Glutamatergic neuron (in vitro differentiated cells): ENCODE data around the gene LMX1B. TPM values are rescaled to one million over a fixed set of nuclear protein-coding genes. Genes with fewer than 3 reads are reported as not detected.

ENCODE experiments used
- DNase-seq: peaks from one replicate; pipeline ENCODE4 v3.0.0; 2022
- H3K27ac Mint-ChIP-seq: one replicate; pipeline ENCODE4 v1.8.0; 2020; ENCODE audit warnings: mild to moderate bottlenecking, mixed read lengths, inconsistent platforms; ENCODE audit not compliant: unreplicated experiment
- H3K27me3 Mint-ChIP-seq: one replicate; pipeline ENCODE4 v1.8.0; 2020; ENCODE audit warnings: mild to moderate bottlenecking, moderate library complexity, mixed read lengths, inconsistent platforms; ENCODE audit not compliant: unreplicated experiment
- H3K36me3 Mint-ChIP-seq: one replicate; pipeline ENCODE4 v1.8.0; 2020; ENCODE audit warnings: mild to moderate bottlenecking, mixed read lengths, inconsistent platforms; ENCODE audit not compliant: unreplicated experiment
- H3K4me1 Mint-ChIP-seq: one replicate; pipeline ENCODE4 v1.8.0; 2020; ENCODE audit warnings: mild to moderate bottlenecking, low read depth, mixed read lengths, inconsistent platforms; ENCODE audit not compliant: unreplicated experiment
- H3K4me3 Mint-ChIP-seq: one replicate; pipeline ENCODE4 v1.8.0; 2020; ENCODE audit warnings: mild to moderate bottlenecking, mixed read lengths, inconsistent platforms; ENCODE audit not compliant: unreplicated experiment
- H3K9me3 Mint-ChIP-seq: one replicate; pipeline ENCODE4 v1.8.0; 2020; ENCODE audit warnings: mild to moderate bottlenecking, moderate library complexity, mixed read lengths, inconsistent platforms; ENCODE audit not compliant: unreplicated experiment
- total RNA-seq: library from RNA; stranded (reverse); fragmentation: NEBNext Ultra II Directional; extraction: Animal tissue kit (Norgen Biotek cat#: 25700); gene quantifications from one replicate; pipeline ENCODE4 v1.2.1, GENCODE V29; 2021; ENCODE audit not compliant: unreplicated experiment
- TF ChIP-seq, protein P1 (sequence below): fragments of 200-600 bp; sonication (generic); IDR thresholded peaks from one replicate; pipeline ENCODE4 v1.5.0; 2021; ENCODE audit not compliant: partially characterized antibody, unreplicated experiment

The LMX1B gene
- total RNA-seq, 1 donor from 2014 or later = 0.27 TPM

DNA sequence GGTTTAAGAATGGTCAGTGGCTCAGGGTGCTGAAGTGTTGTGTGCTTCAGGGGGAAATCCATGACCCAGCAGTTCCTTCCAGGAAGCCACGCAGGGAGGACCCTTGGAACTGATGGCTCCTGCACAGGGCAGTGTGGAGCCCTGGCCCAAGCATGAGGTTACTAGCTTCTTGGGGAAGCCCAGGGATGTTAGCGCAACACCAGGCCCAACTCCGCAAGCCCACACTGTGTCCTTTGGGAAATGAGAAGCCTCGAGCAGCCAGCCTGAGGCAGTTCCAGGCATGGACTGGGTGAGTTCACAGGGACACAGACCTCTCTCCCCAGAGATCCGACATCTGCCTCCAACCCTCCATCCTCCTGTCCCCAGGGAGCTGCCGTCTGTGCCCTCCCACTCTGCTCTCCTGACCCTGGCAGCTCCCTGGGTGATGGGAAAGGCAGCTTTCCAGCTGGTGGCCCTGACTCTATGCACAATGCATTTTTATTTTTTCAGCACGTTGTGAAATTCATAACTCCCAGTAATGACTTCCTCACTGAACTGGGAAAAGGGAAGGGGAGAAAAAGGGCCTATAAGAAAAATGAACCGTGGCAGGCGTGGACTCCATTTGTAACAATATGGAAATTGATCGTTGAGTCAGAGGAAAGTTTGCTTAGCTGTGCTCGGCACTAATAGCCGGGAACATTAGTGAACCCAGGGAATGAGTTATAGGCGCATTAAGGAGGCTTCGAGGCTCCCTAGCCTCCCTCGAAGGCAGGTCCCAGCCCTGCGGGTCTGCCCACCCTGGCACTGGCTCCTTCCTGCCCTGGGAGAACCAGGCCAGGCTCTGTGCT lies 34.1 kb downstream of the LMX1B start:
- Mint-ChIP-seq H3K27ac (peak overlapping the region; percentile 17), H3K9me3 (peaks cover 4% of the 10 kb centered on the region), H3K27me3 (peaks cover 6% of the 10 kb centered on the region), H3K4me3 (peak overlapping the region; percentile 50), H3K36me3 (no peaks in the 10 kb centered on the region), H3K4me1 (peaks cover 24% of the 10 kb centered on the region)
- DNase-seq = no peak
- TF ChIP-seq, protein P1, sequence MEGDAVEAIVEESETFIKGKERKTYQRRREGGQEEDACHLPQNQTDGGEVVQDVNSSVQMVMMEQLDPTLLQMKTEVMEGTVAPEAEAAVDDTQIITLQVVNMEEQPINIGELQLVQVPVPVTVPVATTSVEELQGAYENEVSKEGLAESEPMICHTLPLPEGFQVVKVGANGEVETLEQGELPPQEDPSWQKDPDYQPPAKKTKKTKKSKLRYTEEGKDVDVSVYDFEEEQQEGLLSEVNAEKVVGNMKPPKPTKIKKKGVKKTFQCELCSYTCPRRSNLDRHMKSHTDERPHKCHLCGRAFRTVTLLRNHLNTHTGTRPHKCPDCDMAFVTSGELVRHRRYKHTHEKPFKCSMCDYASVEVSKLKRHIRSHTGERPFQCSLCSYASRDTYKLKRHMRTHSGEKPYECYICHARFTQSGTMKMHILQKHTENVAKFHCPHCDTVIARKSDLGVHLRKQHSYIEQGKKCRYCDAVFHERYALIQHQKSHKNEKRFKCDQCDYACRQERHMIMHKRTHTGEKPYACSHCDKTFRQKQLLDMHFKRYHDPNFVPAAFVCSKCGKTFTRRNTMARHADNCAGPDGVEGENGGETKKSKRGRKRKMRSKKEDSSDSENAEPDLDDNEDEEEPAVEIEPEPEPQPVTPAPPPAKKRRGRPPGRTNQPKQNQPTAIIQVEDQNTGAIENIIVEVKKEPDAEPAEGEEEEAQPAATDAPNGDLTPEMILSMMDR = no peak

DNA sequence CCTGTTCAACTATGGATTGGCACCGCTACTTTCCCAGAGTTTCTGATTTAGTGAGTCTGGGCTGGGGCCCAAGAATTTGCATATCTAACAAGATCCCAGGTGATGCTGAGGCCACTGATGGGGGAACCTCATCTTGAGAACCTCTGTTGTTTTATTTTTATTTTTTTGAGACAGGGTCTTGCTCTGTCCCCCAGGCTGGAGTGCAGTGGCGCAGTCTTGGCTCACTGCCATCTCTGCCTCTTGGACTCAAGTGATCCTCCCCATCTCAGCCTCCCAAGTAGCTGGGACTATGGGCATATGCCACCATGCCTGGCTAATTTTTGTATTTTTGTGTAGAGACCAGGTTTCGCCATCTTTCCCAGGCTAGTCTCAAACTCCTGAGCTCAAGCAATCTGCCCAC lies 35.7 kb downstream of the LMX1B start:
- peaks cover 4% of the 10 kb centered on the region for H3K9me3 Mint-ChIP-seq
- H3K27me3 Mint-ChIP-seq = peaks cover 6% of the 10 kb centered on the region

DNA sequence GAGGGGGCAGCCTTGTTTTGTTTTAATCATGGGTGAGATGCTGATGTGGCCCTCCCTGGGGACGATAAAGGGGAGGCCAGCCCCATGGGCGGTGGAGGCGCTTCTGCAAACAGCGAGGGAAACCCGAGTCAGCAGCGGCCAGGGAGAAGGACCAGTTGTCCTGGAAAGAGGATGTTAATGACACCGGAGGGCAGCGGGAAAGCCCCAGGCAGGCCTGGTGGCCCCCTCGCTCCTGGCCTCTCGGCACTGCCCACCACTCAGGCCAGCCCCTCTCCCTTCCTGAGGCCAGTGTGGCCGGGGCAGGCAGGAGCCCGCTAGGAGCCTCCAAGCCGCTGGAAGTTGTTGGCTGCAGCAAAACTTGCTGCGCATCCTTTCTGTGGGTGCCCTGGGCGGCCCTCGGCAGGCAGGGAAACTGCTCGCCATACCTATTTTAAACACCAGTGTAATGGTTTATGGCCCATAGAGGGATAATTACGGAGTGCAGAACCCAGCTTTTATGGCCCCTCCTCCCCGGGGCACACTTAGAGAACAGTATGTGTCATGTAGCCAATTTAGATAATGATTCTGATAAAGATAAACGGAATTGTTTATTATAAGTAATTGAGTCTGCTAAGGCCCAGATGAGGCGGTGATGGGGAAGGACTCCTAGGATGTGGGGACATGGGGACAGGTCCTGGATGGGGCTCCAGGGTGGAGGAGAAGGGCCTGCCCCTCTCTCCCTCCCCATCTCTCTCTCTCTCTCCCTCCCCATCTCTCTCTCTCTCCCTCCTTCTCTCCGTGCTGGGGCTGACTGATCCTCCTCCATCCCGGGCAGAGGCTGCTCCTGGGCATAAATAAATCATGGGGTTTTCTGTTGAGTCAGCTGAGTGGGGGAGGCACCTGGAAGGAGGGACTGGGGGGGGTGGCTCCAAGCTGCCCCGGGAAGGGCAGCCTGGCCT lies 36.9 kb downstream of the LMX1B start:
- DNase-seq = no peak
- Mint-ChIP-seq H3K27me3 (peaks cover 6% of the 10 kb centered on the region), H3K9me3 (peaks cover 4% of the 10 kb centered on the region), H3K36me3 (no peaks in the 10 kb centered on the region), H3K4me3 (no peak overlapping the region), H3K27ac (no peak overlapping the region), H3K4me1 (peaks cover 18% of the 10 kb centered on the region)
- TF ChIP-seq, protein P1 = no peak

More for the DNA sequence above, 35.7 kb downstream of the LMX1B start:
- DNase-seq = no peak
- Mint-ChIP-seq H3K36me3 (no peaks in the 10 kb centered on the region), H3K27ac (no peak overlapping the region), H3K4me3 (no peak overlapping the region), H3K4me1 (peaks cover 18% of the 10 kb centered on the region)
- TF ChIP-seq, protein P1 = no peak

DNA sequence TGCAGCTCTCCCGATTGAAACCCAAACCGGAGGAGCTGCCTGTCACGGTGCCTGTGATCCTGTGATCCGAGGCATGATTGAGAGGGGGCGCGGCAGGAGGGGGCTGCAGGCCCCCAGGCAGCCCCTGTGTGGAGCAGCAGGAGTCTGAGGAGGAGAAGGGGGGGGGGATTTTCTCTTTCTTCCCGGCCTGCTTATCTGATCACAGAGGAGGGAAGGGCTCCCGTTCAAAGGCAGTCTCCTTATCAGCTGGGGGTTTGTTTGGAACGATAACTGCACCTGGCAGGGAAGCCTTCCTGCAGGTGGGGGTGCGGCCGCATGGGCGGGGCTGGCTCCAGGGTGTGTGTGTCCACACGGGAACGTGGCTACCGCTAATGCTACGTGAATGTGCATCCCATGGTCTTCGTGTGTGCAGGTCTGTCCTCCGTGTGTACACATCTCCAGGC lies 38.4 kb downstream of the LMX1B start:
- H3K36me3 Mint-ChIP-seq = no peaks in the 10 kb centered on the region

More for the DNA sequence above, 38.4 kb downstream of the LMX1B start:
- Mint-ChIP-seq H3K4me3 (no peak overlapping the region), H3K9me3 (peaks cover 9% of the 10 kb centered on the region), H3K4me1 (peaks cover 16% of the 10 kb centered on the region), H3K27me3 (peaks cover 10% of the 10 kb centered on the region), H3K27ac (no peak overlapping the region)
- TF ChIP-seq, protein P1 = no peak
- no peak for DNase-seq
